ENCODE results near the gene KCNC1. TPM values are rescaled to one million over a fixed set of nuclear protein-coding genes. Genes with fewer than 3 reads are reported as not detected.

Gene KCNC1
- total and polyA plus RNA-seq, 9 donors = 0.02 to 0.18 (median 0.03) TPM; not detected in 5

GRCh38 chr11:17767301-17767885 lies 32.8 kb downstream of the KCNC1 start:
- no peak for DNase-seq
- H3K27ac ChIP-seq = no peak overlapping the region
- no peak overlapping the region for H3K4me3 ChIP-seq
- H3K4me1 ChIP-seq (ENCODE audit: insufficient read depth) = no peaks in the 10 kb centered on the region
- TF ChIP-seq CTCF (IDR thresholded peaks at IDR 0.05) = no peak
- TF ChIP-seq EP300 (IDR thresholded peaks at IDR 0.05) = no peak
- no peak for TF ChIP-seq POLR2A (IDR thresholded peaks at IDR 0.05)
- 81 to 88% (median 87%) methylated on average over 7 of the region's 7 CpGs for WGBS, 3 donors
- intact Hi-C loops (cut with DNase I) = loop anchor here in 1 of 4 donors (5.0 kb wide), 1 partner anchor 50 kb away; the partner anchor contains the start of gene MYOD1
- no peaks in the 10 kb centered on the region for H3K27me3 ChIP-seq
- H3K36me3 ChIP-seq = no peaks in the 10 kb centered on the region
- H3K9me3 ChIP-seq = no peaks in the 10 kb centered on the region

- no peaks in the 10 kb centered on the region for H3K36me3 ChIP-seq
- no peak overlapping the region for H3K4me3 ChIP-seq
- H3K4me1 ChIP-seq (ENCODE audit: insufficient read depth) = no peaks in the 10 kb centered on the region
- no peaks in the 10 kb centered on the region for H3K9me3 ChIP-seq
- DNase-seq = peak in 1 of 5 donors; percentile 5
- H3K27me3 ChIP-seq = no peaks in the 10 kb centered on the region
- intact Hi-C loops (cut with DNase I) = loop anchor here in 1 of 4 donors (5.0 kb wide), 1 partner anchor 51 kb away; the partner anchor contains the start of gene MYOD1
- no peak overlapping the region for H3K27ac ChIP-seq
- 89 to 95% (median 90%) methylated on average over 2 of the region's 2 CpGs for WGBS, 3 donors
- TF ChIP-seq POLR2A (IDR thresholded peaks at IDR 0.05) (no peak), EP300 (IDR thresholded peaks at IDR 0.05) (no peak), CTCF (IDR thresholded peaks at IDR 0.05) (no peak)
These were observed 33.3 kb downstream of the KCNC1 start for GRCh38 chr11:17767914-17768313.

GRCh38 chr11:17768547-17768946 lies 34.0 kb downstream of the KCNC1 start:
- Histone ChIP-seq H3K36me3 (no peaks in the 10 kb centered on the region), H3K4me3 (no peak overlapping the region), H3K27me3 (no peaks in the 10 kb centered on the region), H3K4me1 (ENCODE audit: insufficient read depth) (no peaks in the 10 kb centered on the region), H3K9me3 (no peaks in the 10 kb centered on the region), H3K27ac (no peak overlapping the region)
- peak in 1 of 5 donors; percentile 16 for DNase-seq
- TF ChIP-seq EP300 (IDR thresholded peaks at IDR 0.05) = no peak
- TF ChIP-seq POLR2A (IDR thresholded peaks at IDR 0.05) = no peak
- TF ChIP-seq CTCF (IDR thresholded peaks at IDR 0.05) = no peak
- 85 to 92% (median 86%) methylated on average over 6 to 7 of the region's 7 CpGs for WGBS, 3 donors
- intact Hi-C loops (cut with DNase I) = loop anchor here in 1 of 4 donors (5.0 kb wide), 1 partner anchor 51 kb away; the partner anchor contains the start of gene MYOD1

- no peak overlapping the region for H3K27ac ChIP-seq
- H3K4me1 ChIP-seq (ENCODE audit: insufficient read depth) = no peaks in the 10 kb centered on the region
- H3K36me3 ChIP-seq = no peaks in the 10 kb centered on the region
- TF ChIP-seq CTCF (IDR thresholded peaks at IDR 0.05) (no peak), EP300 (IDR thresholded peaks at IDR 0.05) (no peak), POLR2A (IDR thresholded peaks at IDR 0.05) (no peak)
- H3K4me3 ChIP-seq = no peak overlapping the region
- 94 to 98% (median 95%) methylated on average over 1 of the region's 1 CpG for WGBS, 3 donors
- H3K9me3 ChIP-seq = no peaks in the 10 kb centered on the region
- no peaks in the 10 kb centered on the region for H3K27me3 ChIP-seq
- DNase-seq = peak in 1 of 5 donors; percentile 0
- intact Hi-C loops (cut with DNase I) = loop anchor here in 1 of 4 donors (5.0 kb wide), 1 partner anchor 52 kb away; the partner anchor contains the start of gene MYOD1
These were observed 34.6 kb downstream of the KCNC1 start for GRCh38 chr11:17769218-17769617.
